Dedifferentiated amniotic fluid mesenchymal stem cell (primary cell): ENCODE results near the gene GGTLC1.
"Not testable (repeated sequence)": the region's sequence is repeated elsewhere in the genome, so short reads cannot be mapped to it uniquely, and the experiment has no call there.

Source experiments
- DNase-seq: peaks from one replicate; pipeline ENCODE4 v3.0.0-alpha.2; 2016; ENCODE audit errors: extremely low spot score

Gene GGTLC1

GRCh38 chr20:23988561-23988960 lies at the start of gene GGTLC1:
TSS of gene GGTLC1 (minus strand) at chr20:23988779. CDS start at chr20:23986611, 2,168 bp downstream.
- no peak for DNase-seq

DNA sequence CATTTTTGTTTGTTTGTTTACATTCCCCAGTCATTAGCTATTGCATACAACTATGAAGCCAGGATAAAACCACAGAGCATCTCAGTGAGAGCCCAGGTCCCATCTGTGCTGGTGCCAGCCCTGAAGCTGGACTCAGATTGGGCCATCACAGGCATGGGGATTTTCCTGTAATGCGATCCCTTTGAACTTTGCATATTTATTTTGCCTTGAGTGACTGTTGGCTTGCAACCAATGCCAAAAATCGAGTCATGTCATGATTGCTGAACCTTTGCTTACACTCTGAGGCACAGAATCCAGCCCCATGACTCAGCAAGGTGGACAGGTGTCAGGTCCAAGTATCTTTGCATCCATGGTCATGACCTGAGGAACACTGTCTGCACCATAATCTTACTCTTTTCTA lies 46.2 kb upstream of the GGTLC1 start:
- DNase-seq = peak; percentile 45

- DNase-seq = no peak
Measured at GRCh38 chr20:24033565-24033964, 45.0 kb upstream of the GGTLC1 start.

GRCh38 chr20:24033151-24033550 lies 44.6 kb upstream of the GGTLC1 start:
- no peak for DNase-seq

- DNase-seq = no peak
Measured at GRCh38 chr20:24032400-24032898, 43.9 kb upstream of the GGTLC1 start.

DNA sequence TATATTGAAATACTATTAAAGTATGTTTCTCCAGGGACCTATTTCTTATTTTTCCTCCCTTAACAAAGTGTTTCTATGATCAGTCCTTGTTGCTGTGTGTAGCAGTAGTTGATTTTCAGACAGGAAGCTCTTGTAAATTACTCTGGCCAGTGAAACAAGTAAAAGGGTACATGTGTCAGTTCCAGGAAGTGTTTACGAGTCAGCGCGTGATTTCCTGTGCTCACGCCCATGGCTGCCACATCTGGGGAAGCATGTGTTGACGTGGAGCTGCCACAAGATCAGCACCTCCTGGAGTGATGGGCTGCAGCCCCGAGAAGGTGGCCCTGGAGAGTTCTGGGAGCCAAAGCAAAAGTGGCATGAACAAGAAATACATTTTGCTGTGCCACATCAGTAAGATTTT lies 38.6 kb upstream of the GGTLC1 start:
- no peak for DNase-seq

GRCh38 chr20:24022621-24023180 lies 34.1 kb upstream of the GGTLC1 start:
- DNase-seq = no peak

DNA sequence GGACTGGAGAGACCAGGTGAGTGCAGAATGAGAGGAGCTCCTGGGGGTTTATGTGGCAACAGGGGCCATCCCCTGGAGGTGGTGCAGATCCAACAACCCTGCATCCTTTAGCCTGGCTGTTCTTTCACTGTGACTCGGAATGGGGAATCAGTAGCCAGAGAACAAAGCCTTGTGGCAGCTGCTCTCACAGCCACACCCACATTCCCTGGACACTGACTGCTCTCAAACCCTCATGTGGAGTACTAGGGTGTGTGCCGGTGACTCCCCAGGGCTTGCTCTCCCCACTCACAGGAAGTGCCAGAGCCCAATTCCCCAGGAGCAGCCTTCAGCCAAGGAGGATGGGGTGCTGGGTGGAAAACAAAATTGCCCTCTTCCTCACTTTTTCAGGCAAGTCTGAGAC lies 30.2 kb upstream of the GGTLC1 start:
- DNase-seq = no peak

DNA sequence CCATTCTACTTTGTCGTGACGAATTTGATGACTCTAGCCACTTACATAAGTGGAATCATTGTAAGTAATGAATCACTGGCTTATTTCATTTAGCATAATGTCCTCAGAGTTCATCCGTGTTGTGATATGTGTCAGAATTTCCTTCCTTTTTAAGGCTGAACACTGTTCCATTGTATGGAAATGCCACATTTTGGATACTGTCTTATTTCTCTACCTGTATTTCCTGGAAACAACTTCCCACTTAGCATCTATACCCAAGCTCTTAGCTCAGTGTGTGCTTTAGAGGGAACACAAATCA lies 28.8 kb upstream of the GGTLC1 start:
- no peak for DNase-seq

DNA sequence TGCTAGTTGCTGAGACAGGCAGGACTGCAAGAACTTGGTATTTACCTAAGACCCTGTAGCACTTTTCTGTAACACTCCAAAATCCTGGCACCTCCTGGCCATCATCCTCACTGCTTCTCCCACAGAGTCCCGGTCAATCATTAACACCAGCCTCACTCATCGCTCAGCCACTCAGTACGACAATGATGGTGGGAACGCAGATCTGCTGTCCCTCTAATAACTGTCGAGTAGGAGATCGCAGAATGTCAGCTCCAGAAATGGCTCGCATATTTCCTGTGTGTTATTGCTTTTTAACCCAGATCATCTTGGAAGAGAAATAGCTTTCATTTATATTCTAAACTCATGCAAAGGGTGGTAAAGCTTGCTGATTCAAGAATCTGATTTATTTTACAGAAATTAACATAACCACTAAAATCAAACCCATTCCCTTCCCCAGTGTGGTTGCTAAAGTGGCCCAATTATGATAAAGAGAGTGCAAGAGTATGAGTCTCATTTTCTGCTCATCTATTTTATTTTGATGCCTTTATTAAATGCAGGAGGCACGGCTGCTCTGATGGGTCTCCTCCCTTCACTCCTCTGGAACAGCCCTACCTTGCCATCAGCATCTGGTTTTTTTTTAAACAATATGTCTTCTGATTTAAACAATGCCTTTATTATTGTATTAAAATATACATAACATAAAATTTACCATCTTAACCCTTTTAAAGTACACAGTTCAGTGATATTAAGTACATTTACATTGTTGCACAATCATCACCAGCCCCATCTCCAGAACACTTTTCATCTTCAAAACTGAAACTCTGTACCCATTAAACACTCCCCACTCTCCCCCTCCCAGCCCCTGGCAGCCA lies 28.3 kb upstream of the GGTLC1 start:
- no peak for DNase-seq

DNA sequence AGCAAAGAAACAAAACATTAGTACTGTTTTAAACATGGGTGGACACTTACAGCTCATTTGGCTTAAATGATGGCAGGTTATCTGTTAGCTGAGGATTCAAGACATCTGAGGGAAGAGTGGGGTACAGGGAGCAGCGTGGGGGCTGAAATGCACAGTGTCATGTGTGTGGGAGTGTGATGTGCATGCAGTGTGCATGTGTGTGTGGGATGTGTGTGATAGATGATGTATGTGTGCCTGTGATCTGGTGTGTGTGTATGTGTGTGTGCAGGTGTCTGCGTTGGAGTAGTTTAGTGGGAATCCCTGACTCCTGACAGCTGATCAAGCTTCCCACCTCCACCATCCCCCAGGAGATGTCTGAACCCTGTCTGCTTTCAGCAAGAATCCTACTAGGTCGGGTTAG lies 25.4 kb upstream of the GGTLC1 start:
- no peak for DNase-seq

- no peak for DNase-seq
Measured at GRCh38 chr20:24011282-24011681, 22.7 kb upstream of the GGTLC1 start.

DNA sequence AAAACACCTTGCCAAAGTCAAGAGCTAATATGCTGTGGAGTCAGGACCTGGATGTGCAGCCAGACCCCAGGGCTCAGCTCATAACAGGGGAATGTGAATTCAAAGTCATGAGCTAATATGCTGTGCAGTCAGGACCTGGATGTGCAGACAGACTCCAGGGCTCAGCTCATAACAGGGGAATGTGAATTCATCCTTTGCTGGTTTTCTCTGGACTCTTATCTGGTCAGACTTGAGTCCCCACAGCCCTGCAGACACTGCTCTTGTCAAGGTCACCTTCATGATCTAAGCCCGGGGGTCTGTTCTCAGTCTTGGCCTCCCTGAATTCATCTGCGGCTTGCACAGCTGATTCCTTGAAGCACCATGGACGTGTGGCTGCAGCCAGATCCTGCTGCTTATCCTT lies 19.2 kb upstream of the GGTLC1 start:
- no peak for DNase-seq

- DNase-seq = no peak
Measured at GRCh38 chr20:24007073-24007595, 18.6 kb upstream of the GGTLC1 start.

DNA sequence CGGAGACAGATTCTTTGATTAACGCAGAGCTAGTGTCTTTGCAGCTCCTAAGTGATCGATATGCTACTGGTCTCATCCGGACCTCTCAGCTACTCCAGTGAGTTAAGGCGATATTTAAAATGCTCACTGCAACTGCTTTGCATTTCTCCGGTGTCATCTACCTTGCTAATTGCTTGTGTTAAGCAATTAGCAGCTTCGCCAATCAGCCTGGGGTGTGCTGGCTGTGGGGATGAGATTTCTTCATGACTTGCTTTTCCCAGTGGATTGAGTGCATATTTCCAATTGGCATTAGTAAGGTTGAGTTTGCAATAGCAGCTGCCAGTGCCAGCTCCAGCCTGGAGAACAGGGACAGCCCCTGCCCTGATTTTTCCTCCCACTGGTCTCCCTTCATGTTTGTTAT lies 18.0 kb upstream of the GGTLC1 start:
- no peak for DNase-seq

DNA sequence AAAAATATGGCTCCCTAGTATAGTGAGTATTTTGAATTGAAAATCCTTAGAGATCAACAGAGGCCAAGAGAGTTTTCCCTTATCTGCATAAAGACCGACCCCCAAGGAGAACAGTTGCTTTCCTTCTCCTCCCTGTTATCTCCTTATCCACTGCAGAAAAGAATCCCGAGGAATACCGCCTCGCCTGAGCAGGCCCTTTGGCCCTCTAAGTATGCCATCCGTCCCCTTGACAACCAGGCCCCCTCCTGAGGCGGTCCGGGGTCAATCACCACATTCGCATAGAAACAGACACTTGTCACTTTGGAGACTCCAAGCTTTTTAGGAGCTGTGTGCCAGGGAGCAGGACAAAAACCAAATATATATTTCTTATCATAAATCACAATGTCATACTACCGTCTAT lies 15.9 kb upstream of the GGTLC1 start:
- DNase-seq = no peak

DNA sequence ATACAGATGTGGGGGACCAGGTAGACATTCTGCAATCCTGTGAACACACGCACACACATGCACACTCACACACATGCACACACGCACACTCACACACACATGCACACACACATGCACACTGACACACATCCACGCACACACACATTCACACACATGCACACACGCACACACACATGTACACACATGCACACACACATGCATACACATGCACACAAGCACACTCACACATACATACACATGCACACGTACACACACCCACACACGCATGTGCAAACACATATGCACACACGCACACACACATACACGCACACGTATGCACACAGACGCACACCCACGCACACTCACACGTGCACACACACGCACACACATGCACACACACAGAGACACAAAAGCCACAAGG lies 14.3 kb upstream of the GGTLC1 start:
- DNase-seq = no peak

DNA sequence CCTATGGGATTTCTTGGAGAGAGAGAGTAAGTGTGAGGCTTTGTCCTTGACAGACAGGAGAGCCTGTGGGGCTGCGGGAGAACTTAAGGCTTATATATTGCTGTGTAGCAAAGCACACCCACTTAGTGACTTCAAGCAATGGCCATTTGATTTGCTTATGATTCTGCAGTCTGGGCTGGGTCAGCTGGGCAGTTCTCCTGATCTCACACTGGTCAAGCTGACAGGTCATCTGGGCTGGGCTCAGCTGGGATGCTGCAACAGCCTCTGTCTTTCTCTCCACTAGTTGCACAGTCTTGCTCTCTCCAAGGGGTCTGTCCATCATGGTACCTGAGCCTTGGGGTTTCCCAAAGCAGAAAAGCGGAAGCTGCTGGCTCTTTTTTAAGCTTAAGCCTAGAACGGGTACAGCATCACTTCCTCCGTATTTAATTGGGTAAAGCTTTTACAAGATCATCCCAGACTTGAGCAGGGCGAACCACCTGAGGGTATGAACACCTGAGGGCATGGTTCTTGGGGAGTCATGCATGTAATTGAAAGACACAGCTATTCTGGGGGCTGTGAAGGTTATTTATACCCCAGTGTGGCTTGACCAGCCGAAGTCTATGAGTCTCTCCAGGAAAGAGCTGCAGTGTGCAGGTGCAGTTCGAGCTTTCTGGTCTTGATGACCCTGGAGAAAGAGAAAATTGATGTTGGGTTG lies 13.3 kb upstream of the GGTLC1 start:
- DNase-seq = no peak

DNA sequence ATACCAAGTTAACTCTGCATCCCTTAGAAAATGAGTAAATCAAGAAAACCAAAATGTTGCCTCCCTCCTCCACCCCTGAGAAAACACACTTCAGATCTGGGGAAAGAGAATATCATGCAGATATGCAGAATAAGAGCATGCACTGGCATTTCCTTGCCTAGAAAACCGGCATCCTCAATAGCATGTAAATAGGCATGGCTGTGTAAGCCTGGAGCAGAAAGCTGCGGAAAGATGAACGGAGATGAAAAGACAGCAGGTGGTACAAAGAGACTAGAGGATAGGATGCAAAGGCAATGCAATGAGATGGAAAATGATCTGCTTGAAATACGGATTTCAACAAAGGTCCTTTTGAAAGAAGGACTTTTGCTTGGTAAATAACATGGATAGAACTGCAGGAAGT lies 10.3 kb upstream of the GGTLC1 start:
- DNase-seq = no peak

- DNase-seq = no peak
Measured at GRCh38 chr20:23998392-23998791, 9.8 kb upstream of the GGTLC1 start.

DNA sequence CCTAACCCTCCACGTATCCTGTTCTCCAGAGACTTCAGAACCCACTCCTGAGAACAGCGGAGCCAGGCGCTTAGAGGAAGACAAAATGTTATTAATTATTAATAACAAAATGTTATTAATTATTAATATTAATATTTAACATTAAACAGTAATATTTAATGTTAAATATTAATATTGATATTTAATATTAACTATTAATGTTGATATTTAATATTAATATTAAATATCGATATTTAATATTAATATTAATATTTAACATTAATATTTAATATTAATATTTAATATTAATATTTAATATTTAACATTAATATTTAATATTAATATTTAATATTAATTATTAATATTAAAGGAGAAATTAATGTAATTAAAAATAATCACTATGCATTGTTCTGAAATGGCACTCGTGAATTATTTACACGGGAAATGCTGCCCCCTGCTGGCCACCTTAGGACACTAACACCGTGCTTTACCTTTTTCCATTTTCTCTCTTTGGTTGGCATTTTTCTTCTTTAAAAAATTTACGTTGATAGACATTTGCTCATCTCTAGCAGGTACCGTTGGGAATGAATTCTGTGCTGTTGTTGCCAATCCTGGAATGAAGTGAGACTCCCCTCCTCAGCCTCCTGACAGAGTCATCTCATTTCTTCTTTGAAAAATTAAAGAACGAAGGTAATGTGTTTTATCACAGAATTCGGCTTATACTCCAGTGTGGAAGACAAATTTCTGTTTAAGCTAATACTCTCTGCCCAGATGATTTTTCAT lies 7.5 kb upstream of the GGTLC1 start:
- DNase-seq = no peak

DNA sequence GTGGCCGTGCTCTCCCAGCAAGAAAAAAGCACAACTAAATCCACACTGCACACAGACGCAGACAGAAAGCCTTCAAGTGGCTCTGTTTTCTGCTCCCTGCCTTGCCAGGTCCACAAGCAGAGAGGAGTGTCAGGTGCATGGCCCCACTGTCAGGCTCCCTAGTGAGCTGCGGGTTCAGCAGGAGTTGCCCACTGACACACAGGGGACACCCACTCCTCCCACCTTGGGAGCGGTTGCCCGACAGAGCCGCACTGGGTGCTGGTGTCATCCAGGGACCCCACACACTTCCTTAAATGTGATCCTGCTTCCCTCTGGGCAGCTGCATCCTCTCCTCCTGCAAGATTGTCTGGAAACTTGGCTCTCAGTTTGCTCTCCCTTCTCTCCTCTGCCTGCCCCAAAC lies 6.7 kb upstream of the GGTLC1 start:
- DNase-seq = not testable (repeated sequence)
